G401 (cell line): ENCODE results near the gene SNX15. TPM values are rescaled to one million over a fixed set of nuclear protein-coding genes. Genes with fewer than 3 reads are reported as not detected.
"Not testable (repeated sequence)": the region's sequence is repeated elsewhere in the genome, so short reads cannot be mapped to it uniquely, and the experiment has no call there.

Experiments
- DNase-seq: peaks from one replicate; pipeline ENCODE4 v3.0.0-alpha.2; 2015; ENCODE audit warnings: low spot score
- in situ Hi-C: cut with HindIII; loops from 2 replicates; pipeline ENCODE4 v1.10.0; 2016; ENCODE audit warnings: low sequenced_read_pairs, mixed read lengths
- total RNA-seq: library from RNA; depleted of rRNA; stranded (reverse); fragments of >200 nt; shearing (Covaris generic); gene quantifications from 2 replicates; pipeline ENCODE4 v1.2.3, GENCODE V29; 2014; rRNA removed

The SNX15 gene, protein sequence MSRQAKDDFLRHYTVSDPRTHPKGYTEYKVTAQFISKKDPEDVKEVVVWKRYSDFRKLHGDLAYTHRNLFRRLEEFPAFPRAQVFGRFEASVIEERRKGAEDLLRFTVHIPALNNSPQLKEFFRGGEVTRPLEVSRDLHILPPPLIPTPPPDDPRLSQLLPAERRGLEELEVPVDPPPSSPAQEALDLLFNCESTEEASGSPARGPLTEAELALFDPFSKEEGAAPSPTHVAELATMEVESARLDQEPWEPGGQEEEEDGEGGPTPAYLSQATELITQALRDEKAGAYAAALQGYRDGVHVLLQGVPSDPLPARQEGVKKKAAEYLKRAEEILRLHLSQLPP
- 10.1 and 12.8 TPM in 2 replicates for total RNA-seq

DNA sequence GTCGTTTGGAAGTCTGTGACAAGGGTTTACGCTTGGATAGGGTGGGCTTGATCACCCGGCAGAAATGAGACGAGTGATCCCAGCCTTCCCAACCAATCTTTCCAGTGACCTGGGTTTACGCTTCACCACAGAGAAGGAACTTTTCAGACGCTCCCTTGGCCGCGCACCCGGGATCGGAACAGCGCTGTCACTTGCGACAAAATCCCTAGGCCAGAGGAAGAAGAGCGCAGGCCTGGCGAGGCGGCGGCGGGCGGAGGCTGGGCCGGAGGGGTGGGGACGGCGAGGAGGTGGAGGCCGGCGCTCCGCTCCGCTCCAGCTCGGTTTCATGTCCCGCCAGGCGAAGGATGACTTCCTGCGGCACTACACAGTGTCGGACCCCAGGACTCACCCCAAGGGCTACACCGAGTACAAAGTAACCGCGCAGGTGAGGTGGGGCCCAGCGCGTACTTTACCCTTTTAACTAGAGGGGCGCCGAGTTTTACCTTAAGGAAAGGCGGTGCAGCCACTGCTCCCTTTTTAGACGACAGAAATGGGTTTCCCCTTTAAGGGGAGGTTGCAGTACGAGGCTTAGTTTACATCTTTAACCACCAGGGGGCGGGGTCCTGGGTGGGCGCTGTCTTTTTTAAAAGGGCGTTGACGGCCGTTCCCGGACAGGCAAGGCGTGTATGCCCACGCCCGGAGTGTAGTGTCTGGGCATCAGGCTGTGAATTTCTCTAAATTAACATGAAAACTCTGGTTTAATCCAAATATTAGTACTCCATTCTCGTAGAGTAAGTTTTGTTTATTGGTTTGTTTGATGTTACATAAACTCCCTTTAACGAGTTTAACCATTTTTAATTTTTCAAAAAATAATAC lies at the start of gene SNX15:
Gene SNX15 (plus strand): TSS at position 227 of the 855 bp plus-strand sequence. CDS start 99 bp downstream, at position 326.
- in situ Hi-C loops, result no loop called here
- DNase-seq, result peak; percentile 99

DNA sequence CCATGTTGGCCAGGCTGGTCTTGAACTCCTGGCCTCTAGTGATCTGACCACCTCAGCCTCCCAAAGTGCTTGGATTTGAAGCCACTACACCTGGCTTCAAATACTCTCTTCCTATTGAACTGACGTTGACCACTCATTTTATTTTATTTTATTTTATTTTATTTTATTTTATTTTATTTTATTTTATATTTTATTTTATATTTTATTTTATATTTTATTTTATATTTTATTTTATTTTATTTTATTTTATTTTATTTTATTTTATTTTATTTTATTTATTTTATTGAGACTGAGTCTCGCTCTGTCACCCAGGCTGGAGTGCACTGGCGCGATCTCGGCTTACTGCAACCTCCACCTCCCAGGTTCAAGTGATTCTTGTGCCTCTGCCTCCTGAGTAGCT lies 43.9 kb upstream of the SNX15 start:
- in situ Hi-C loops, DNase-seq: not testable (repeated sequence)

DNA sequence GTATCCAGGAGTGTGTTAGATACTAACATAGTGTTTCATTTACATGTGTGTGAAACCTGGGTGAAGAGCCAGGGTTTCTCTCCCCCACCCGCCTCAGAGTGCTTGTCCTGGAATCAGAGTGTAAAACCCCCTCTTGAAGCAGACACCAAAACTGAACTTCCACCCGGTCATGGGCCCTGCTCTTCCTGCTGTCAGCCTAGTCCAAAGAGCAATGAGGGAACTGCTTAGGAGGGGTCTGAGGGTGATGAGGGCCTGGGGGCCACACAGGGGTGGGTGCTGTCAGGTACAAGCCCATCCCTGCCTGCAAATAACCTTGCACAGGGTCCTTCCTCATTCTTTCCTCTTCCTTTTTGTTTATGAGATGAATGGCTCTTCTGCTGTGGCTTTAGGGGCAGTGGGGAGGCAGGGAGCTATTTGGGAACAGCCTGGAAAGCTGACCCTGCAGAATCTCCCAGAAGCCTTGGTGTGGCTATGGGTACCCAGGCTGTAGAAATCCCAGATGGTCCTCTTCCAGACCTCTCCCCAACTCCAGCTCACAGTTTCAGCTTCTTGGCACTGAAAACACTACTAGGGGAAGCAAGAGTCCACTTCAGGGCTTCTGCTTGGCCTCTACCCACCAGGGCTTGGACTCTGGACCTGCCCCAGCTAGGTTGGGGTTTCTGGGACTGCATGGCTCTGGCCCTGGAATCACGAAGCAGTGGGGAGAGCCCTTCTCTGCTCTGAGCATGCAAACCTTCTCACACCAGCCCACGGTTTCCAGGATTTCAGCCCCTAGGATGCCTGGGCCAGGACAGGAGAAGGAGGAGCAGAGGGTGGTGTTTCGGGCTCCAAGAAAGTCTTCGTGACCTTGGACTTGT lies 39.0 kb upstream of the SNX15 start:
- in situ Hi-C loops, result no loop called here
- DNase-seq, result no peak

DNA sequence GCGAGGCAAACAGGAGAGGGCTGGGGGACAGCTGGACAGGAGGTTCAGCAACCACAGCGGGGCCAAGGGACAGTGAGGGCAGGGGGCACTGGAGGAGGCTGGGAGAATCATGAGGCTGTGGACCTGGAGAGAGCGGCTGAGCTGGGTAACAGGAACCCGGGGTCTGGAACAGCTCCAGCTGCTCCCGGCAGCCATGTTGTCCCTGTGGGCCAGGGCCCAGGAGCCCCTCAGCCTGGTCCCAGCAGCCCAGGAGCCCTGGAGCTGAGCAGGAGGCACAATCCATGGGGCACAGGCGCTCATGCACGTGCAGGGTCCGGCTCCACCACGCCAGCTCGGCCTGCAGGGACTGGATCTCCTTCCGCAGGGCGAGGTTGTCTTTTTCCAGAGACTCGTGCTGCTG lies 37.8 kb upstream of the SNX15 start:
- DNase-seq, result no peak

DNA sequence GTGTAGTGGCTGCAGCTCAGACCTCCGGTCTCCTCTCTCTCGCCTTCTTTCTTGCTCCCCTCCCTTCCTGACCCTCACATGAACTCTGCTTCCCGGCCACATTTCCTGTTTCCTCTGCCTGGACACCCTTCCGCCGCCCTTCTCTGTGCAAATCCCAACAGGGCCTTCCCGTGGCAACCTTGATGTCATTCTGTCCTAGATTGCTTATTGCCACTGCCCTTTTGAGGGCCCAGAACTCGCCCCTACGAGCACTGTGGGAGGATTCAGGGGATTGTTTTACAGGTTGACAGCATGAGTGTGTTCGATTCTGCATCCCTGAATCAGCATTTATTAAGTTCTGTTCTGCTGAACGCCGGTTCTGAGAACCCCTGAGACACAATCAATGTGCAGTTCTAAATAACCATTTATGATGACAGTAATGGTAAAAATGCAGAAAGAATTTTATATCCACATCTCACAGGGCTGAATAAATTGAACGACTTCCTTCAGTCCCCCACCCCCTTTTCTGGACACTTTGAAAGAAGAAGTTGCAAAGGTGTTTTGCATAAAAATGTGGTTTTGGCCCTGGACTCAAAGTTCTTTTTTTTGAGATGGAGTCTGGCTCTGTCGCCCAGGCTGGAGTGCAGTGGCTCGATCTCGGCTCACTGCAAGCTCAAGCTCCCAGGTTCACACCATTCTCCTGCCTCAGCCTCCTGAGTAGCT lies 36.9 kb upstream of the SNX15 start:
- in situ Hi-C loops, result no loop called here
- DNase-seq, result no peak

More for the DNA sequence above, 37.8 kb upstream of the SNX15 start:
- in situ Hi-C loops, result no loop called here

DNA sequence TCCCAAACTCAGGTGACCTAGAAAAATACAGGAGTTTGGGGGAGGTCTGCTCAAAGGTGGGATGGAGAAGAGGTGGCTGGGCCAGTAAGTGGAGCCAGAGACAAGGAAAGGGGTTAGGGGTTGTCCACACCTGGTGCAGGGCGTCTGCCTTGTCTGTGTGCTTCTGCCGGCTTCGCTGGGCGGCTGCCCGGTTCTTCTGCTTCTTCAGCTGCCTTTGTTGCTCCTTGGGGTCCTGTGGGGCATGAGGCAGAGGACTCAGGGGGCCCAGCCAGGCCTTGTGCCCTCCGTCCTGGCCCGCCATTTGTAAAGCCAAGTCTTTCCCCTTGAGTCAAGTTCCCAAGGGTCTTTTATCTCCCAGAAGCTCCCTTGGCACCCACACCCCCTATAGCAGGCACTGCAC lies 32.9 kb upstream of the SNX15 start:
- in situ Hi-C loops, result no loop called here
- no peak for DNase-seq

DNA sequence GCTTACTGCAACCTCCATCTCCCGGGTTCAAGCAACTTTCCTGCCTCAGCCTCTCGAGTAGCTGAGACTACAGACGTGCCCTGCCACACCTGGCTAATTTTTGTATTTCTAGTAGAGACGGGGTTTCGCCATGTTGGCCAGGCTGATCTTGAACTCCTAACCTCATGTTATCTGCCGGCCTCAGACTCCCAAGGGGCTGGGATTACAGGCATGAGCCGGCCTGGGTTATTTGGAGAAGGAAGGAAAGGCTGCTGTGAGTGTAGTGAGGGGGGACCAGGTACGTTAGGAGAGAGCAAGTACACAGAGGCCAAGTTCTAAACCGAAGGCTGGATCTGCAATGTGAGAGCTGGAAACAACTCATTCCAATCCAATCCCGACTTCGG lies 30.9 kb upstream of the SNX15 start:
- in situ Hi-C loops, result no loop called here
- no peak for DNase-seq

DNA sequence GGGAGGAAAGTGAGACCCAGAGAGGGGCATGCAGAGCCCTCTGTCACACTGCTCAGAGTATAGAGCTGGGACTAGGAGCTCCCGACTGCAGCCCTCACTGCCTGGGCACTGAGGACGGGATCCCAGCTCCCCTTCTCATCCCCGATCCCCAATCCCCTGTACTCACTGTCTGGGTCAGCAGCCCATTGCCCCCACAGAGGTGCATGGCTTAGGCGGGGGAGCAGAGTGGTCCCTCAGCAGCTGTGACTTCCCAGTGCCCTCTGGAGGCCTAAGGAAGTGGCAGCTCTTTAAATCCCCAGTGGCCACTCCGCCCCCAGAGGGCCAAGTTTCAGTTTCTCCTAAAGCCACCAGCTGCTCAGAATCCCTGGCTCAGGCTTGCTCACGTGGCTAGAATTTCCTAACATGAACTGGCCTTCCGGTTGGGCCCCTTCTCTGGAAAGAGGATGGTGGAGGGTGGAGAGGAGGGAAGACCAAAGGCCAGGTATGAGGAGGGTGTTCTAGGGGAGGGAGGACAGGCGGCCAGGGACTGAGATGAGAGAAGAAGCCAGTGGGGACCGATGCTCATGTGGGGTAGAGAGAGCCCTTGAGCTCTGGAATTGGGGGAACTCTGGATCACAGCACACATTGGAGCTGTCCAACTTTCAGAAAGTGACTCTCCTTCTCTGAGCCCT lies 30.4 kb upstream of the SNX15 start, which contains the start of gene BATF2:
Gene BATF2 (minus strand): TSS at position 262 of the 671 bp plus-strand sequence. CDS start 57 bp downstream, at position 205.
- in situ Hi-C loops, result no loop called here
- DNase-seq, result peak; percentile 51

DNA sequence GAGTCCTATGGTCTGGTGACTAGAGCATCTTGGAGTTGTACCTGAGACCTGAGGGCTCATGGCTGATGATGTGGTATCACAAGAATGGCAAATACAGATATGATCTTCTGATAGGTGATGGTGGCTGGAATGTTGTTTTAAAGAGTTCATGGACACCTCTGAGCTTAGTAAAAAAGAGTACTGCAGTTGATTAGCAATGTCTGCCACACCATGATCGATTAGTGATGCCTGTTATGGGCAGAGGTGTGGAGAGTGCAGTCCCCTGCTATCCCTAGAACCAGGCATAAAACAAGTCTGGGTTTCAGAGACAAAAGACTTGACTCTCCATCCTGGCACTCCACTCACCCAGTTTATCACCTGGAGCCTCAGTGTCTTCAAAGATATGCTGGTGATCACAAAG lies 29.1 kb upstream of the SNX15 start:
- in situ Hi-C loops, result no loop called here

DNA sequence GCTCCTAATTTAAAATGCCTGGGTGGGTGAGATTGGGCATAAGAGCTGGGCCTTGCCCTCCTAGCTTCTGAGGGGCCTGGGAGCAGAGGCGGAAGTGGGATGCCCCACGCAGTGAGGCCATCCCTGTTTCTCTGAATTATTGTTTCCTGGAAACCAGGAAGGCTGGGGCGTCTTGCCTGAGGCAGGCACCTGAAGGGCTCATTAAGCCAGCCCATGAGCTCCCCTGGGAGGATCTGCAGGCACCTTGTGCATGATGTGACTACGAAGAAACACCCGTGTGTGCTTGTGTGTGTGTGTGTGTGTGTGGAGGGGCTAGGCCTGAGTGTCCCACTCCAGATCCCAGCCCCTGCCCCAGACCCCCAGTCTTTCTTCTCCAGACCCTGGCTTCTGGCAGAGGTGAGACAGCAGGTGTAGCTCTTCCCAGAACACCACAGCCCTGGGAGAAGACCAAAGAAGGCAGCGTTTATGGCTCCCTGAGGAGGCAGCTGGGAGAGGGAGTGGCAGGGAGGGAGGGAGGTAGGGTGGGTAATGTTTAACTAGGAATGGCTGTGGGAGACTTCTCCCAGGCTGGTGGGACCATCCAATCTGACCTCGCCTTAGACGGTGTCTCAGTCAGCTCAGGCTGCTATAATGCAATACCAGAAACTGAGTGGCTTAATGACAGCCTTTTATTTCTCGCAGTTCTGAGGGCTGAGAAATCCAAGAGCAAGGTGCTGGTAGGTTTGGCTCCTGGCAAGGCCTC lies 28.4 kb upstream of the SNX15 start:
- in situ Hi-C loops, result no loop called here

More for the DNA sequence above, 29.1 kb upstream of the SNX15 start:
- DNase-seq, result no peak

DNA sequence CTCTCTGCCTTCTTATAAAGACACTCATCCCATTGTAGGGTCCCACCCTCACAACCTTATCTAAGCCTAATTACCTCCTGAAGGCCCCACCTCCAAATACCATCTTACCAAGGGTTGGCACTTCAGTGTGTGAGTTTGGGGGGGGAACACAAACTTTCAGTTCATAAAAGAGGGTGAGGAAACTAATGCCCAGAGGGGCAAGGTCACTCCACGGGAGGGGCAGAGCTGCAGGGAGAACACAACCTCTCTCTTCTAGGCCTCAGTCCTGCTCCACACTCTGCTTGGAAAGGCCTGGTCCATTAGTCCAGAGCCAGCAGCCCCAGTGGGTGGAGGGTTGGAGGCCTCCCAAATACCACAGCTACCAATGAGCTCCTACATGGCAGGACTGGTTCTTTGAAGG lies 27.8 kb upstream of the SNX15 start:
- in situ Hi-C loops, result no loop called here

More for the DNA sequence above, 28.4 kb upstream of the SNX15 start:
- no peak for DNase-seq

DNA sequence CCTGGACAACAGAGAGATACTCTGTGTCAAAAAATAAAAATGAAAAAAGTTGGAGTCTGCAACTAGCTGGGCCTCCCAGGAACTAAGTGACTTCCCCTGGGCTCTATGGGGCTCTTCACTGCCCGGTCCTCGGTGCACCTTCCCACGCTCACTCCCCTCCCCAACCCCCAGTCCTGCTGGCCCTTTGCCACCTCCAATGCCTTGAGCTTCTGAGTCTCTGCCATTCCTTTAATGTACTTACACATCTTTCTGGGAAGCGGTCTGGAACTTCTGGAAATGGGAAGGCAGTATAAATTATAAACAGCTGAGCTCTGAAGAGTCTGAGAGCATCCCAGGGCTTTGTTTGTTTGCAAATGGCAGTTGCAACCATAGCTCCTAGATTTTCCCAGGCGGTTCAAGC lies 24.5 kb upstream of the SNX15 start:
- DNase-seq, result no peak
- in situ Hi-C loops, result no loop called here

More for the DNA sequence above, 27.8 kb upstream of the SNX15 start:
- DNase-seq, result no peak

DNA sequence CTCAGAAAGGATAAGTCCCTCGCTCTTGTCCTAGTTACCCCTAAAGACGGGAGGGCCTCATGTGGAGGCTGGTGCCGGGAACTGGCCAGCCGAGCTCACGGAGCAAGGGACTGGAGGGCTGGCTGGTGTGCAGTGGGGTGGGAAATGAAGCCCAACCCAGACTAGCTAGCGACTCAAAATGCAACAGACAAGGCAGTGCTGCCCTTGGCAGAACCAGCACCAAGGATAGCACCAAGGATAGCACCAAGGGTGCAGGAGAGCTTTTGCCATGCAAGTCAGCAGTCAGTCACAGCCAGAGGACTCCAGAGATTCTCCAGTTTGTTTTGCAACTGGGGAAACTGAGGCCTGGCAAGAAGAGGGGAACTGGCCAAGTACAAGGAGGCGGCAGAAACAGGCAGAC lies 24.0 kb upstream of the SNX15 start:
- in situ Hi-C loops, result no loop called here
- no peak for DNase-seq

DNA sequence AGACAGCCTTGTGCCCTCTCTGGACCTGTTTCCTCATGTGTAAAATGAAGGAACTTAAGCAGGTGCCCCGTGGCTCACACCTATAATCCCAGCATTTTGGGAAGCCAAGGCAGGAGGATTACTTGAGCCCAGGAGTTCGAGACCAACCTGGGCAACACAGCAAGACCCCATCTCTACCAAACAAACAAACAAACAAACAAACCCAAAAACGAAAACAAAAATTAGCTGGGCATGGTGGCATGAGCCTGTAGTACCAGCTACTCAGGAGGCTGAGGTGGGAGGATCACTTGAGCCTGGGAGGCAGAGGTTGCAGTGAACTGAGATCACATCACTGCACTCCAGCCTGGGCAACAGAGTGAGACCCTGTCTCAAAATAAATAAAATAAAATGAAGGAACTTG lies 23.3 kb upstream of the SNX15 start:
- in situ Hi-C loops, result not testable (repeated sequence)

DNA sequence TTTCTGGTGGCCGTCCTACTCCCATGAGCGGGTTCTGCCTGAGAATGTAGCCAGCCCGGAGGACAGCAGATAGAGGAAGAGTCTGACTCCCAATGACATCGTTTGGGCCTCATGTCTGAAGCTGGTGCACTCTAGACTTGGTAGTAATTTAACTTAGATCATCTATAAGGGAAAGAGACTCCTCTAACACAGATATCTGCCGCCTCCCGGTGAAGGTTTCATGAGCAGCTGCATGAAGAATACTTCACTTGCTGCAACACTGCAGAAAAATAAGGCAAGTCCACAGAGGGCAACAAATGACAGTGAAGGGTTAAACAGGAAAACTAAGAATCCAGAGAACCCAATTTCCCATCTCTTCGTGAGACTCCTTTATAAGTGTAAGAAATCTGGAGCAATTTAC lies 19.2 kb upstream of the SNX15 start:
- no peak for DNase-seq
- in situ Hi-C loops, result no loop called here

More for the DNA sequence above, 23.3 kb upstream of the SNX15 start:
- DNase-seq, result not testable (repeated sequence)

DNA sequence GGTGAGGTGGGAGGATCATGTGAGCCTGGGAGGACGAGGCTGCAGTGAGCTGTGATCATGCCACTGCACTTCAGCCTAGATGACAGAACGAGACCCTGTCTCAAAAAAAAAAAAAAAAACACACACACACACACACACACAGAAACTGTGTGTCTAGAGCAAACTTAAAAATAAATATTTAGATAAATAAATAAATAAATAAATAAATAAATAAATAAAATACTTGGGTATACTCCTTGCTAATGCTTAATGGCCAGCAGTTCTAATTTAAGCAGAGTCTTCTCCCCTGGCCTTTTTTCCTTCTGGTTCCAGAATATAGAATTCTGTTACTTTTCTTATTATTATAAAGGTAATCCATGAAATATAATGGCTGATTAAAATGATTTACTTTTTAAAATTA lies 18.4 kb upstream of the SNX15 start:
- in situ Hi-C loops, result no loop called here
- DNase-seq, result no peak

DNA sequence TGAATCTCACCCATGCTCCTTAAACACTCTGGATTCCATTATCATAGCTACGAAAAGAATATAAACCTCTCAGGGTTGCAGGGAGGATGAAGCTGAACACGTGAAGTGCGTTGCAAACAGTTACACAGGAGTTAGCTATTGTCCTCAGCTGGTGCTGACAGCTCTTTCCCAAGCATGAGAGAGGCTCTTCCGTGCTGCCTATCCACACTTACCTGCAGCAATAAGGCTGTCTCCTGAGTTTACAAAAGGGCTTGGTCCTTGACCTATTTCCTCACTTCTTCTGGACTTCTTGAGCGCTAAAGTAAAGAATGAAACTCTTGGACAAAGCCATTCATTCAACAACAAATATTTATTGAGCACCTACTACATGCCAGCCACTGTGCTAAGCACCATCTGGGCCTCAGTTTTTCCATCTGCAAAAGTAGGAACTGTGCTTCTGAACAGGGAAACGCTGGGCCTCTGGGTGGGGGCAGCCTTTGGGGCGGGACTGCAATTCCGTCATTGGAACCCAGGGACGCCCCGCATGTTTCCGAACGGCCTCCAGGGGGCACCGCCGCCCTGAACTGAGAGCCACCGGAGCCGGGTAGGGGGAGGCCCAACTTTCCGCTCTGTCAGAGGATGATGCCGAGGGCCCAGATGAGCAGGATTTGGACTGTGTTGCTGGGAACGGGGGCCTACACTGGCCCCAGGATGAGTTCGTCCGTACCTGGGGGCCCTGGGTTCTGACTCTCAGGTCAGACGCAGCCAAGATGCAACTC lies 13.9 kb upstream of the SNX15 start:
- in situ Hi-C loops, result no loop called here
- peak; percentile 84 for DNase-seq
